SK-N-SH (cell line): ENCODE results near the gene ST7L.

Source experiments
- RAD21 ChIP-seq: IDR thresholded peaks from 2 replicates; pipeline ENCODE4 v1.6.1; 2012; ENCODE audit warnings: mild to moderate bottlenecking, low read length
- RFX5 ChIP-seq: IDR thresholded peaks from 2 replicates; pipeline ENCODE4 v1.6.1; 2012; ENCODE audit warnings: mild to moderate bottlenecking, improper control_type of control experiment, low read length
- SMC3 ChIP-seq: IDR thresholded peaks from 2 replicates; pipeline ENCODE4 v1.6.1; 2012; ENCODE audit warnings: low read depth, low read length, improper control_type of control experiment
- TCF12 ChIP-seq: IDR thresholded peaks from 2 replicates; pipeline ENCODE4 v1.4.0; 2012
- USF2 ChIP-seq: fragments of 150-350 bp; IDR thresholded peaks from 2 replicates; pipeline ENCODE4 v1.6.1; 2017; ENCODE audit warnings: antibody characterized with exemption, low read length, low read depth, borderline replicate concordance
- TF ChIP-seq, protein P1 (sequence below): fragments of 200-600 bp; sonication (generic); IDR thresholded peaks from 2 replicates; pipeline ENCODE4 v1.6.1; 2017; ENCODE audit warnings: antibody characterized with exemption, mild to moderate bottlenecking, moderate library complexity
- TF ChIP-seq, protein P2 (sequence below): fragments of 150-350 bp; IDR thresholded peaks from 2 replicates; pipeline ENCODE4 v1.6.1; 2016; ENCODE audit warnings: mild to moderate bottlenecking, low read depth, low read length

DNA sequence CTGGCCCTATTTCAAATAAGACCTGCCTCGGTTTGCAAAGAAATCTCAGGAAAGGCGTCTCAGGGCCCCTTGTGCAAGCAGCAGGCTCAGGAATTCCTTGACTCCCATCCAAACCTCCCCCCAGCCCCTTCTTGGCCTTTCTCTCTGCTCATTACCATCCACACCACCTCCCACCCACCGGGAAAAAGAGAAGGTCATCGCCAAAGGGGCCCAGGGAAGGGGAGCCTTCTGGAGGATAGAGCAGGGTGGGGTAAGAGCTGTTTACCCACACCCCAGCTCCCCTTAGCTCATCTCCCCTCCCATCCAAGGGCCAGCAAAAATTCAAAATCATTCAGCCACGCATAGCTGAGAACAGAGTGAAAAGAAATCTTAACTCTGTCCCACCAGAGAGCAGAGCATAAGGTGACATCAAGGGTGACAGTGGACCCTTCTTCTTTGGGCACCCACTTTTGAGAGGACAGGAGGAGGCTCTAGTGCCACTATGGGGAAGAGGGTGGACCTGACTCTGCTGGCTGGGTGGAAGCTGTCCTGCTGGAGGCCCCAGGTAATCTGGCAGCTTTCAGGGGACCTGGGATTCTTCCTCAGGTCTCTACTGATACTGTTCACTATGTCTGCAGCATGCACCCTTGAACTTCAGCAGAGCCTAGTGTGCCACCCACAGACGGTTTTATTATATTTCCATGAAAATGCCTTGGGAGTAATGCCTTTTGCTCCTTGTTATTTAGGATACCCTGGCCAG, 114.1 kb downstream of the ST7L start:
- TF ChIP-seq, protein P1, sequence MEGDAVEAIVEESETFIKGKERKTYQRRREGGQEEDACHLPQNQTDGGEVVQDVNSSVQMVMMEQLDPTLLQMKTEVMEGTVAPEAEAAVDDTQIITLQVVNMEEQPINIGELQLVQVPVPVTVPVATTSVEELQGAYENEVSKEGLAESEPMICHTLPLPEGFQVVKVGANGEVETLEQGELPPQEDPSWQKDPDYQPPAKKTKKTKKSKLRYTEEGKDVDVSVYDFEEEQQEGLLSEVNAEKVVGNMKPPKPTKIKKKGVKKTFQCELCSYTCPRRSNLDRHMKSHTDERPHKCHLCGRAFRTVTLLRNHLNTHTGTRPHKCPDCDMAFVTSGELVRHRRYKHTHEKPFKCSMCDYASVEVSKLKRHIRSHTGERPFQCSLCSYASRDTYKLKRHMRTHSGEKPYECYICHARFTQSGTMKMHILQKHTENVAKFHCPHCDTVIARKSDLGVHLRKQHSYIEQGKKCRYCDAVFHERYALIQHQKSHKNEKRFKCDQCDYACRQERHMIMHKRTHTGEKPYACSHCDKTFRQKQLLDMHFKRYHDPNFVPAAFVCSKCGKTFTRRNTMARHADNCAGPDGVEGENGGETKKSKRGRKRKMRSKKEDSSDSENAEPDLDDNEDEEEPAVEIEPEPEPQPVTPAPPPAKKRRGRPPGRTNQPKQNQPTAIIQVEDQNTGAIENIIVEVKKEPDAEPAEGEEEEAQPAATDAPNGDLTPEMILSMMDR, result no peak
- TF ChIP-seq RFX5, result no peak
- no peak for TF ChIP-seq TCF12
- TF ChIP-seq RAD21, result no peak
- TF ChIP-seq SMC3, result no peak
- no peak for TF ChIP-seq USF2
- TF ChIP-seq, protein P2, sequence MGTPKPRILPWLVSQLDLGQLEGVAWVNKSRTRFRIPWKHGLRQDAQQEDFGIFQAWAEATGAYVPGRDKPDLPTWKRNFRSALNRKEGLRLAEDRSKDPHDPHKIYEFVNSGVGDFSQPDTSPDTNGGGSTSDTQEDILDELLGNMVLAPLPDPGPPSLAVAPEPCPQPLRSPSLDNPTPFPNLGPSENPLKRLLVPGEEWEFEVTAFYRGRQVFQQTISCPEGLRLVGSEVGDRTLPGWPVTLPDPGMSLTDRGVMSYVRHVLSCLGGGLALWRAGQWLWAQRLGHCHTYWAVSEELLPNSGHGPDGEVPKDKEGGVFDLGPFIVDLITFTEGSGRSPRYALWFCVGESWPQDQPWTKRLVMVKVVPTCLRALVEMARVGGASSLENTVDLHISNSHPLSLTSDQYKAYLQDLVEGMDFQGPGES, result no peak
